GM21360 (cell line): ENCODE results near the gene SKI.
"Not testable (repeated sequence)": the region's sequence is repeated elsewhere in the genome, so short reads cannot be mapped to it uniquely, and the experiment has no call there.

Source experiments
- ATAC-seq: cut with Tn5 transposase; IDR thresholded peaks from one replicate; pipeline ENCODE4 v1.9.1; 2021; ENCODE audit warnings: mild to moderate bottlenecking, moderate library complexity; ENCODE audit not compliant: unreplicated experiment

SKI gene

DNA sequence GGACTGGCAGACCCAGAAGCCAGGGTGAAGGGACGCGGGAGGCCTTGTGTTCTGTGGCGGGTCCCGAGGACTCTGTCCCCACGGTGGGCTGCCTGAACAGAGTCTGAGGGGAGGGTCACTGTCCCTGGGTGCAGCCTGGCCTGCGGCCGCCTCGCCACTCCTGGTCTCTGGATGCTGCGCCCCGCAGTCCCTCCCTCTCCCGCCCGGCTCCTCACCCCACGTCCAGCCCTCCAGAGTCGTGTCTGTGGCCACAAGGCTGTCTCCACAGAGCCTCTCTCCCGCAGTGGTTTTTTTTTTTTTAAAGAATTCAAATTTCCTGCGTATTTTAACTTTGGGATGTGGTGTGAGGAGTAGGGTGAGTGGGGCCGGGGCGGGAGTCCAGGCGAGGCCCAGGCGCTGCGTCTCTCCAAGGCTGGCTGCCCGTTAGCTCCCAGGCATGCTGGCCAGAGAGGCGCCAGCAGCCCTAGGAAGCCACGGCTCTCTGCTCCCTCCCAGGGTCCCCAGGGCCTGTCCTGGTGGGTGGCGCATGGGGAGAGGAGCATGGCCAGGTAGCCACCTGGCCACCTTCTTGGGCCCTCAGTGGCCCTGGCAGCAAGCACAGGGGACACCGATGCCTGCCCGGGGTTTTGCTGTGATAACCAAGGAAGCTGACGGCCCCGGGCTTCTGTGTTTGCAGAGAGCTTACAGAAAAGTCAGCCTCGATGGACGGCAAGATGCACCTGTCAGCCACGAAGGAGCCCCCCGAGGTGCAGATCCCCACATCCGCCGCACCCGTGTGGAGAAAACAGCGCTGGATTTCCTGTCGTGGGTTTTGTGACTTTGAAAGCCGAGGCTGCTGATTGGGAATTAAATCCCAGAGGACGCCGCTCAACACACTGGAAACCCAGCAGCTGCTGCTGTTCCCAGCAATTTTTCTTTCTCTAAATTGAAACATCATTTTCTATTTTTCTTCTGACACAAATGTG, 90.5 kb downstream of the SKI start:
- no peak for ATAC-seq

GRCh38 chr1:2319291-2319690, 91.2 kb downstream of the SKI start:
- no peak for ATAC-seq

DNA sequence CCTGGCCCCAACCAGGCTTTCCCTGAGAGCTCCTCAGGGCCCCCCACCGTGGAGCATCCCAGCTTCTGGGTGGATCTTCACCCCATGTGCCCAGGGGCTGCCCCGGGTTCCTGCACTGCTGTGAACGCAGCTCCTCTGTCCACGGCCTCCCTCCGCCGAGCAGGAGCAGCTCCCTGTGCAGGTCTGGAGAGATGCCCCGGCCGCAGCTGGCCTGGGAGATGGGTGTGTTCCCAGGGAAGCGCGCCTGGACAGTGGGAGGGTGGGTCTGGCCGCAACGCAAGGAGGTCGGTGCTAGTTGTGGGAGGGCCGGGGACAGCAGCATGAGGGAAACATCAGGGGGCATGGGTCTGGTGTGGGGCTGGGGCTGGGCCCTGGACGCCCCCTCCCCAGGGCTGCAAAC, 91.9 kb downstream of the SKI start:
- ATAC-seq = no peak

DNA sequence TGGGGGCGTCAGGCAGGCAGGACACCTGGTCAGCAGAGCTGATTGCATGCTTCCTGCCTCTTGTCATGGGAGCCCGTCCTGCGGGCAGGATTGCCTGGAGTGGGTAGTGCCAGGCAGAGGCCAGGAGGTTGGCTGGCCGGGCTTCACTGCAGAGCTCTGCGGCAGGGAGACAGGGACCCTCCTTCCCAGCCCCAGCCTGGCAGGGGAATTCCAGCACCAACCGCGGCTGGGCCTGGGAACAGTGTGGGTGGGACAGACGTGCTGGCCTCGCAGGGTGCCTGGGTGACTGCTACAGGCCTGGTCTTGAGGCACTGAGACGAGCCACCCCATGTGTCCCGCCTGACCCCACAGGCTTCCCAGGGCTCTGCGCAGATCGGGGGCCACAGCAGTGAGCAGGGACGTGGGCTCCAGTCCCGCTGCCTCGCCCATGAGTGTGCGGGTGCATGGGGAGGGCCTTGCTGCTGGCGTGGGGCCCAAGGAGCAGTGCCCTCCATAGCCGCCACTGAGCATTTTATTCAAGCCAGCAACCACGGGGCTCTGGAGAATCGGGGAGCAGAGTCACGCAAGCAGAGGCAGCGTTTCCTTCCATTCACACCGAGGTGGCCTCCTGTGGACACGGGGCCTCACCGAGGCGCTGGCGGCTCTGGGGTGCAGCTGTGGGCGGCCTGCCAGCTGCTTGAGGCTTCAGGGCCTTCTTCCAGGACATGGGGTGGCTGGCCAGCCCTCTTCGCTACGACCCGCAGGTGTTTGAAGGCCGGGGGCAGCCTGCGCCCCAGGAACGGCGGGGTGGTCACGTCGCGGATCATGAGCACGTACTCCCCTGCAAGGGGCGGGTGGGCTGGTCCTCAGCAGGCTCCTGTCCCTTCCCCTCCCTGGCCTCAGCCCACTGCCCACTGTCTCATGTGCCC, 92.9 kb downstream of the SKI start:
- no peak for ATAC-seq

GRCh38 chr1:2322065-2322571, 94.0 kb downstream of the SKI start:
- no peak for ATAC-seq

DNA sequence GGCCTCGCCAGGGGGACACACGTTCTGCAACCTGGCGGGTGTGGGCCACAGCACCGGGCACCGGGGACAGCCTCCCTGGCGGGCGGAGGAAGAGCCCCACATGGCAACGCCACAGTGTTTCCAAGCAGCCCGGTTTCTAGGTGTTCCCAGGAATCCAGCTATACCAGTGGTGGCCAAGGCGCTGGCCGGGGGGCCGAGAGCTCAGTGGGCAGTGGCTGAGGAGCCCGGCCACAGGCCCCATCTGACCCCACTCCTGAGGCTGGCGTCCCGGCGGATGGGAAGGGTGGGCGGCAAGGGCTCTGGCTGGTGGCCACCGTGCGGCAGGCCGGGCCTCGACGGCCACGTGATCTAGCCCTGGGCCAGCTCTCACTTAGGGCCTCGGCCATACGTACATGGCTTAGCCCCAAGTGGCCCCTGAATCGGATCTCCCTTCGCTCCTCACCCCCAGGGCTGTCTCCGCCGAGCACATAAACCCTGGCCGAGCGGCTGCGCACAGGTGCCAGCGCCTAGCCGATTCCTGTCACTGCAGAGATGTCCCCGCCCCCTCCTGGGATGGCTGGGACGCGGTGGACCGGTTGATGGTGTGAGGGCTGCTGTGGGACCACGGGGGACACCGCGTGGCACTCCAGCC, 94.6 kb downstream of the SKI start:
- ATAC-seq = no peak

DNA sequence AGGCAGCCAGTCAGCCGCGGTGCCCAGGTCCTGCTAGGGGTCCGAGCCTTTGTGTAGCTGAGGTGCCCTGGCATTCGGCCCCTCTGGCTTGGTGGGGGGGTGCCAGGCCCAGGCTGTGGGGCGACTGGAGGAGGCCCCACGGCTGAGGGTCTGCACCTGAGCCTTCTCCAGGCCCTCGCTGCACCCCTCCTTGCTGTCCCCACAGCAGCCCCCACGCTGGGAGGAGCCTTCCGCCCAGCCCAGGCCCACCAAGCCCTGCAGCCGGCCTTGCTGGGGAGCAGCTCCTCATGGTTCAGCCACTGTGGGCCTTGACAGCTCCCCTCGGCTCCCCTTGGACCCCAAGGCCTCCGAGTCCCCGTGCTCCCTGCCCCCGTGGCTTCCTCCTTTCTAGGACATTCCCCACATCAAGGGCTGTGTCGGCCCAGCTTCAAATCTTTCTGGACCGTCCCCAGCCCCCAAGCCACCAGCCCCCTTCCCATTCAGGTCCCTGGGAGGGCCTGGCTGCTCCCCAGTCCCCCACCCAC, 95.4 kb downstream of the SKI start:
- no peak for ATAC-seq

- ATAC-seq = no peak
Measured at GRCh38 chr1:2324553-2325366, 96.6 kb downstream of the SKI start.

DNA sequence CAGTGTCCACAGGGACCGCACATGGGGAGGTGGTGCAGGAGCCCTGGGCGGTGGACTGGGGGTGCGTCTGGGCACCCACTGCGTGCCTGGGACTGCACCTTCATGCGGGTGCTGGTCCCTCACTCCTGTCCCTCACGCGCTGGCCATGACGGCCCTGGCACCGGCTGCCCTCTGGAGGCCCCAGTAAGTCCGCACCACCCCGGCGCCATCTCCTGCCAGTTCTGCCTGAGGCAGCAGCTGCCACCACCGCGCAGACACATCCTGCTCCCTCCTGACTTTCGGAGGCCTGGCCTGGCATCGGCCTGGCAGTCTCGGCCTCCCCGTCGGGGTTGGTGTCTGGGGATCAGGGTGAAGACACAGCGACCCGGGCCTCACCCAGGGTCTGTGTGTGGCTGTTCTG, 98.4 kb downstream of the SKI start:
- ATAC-seq = no peak

DNA sequence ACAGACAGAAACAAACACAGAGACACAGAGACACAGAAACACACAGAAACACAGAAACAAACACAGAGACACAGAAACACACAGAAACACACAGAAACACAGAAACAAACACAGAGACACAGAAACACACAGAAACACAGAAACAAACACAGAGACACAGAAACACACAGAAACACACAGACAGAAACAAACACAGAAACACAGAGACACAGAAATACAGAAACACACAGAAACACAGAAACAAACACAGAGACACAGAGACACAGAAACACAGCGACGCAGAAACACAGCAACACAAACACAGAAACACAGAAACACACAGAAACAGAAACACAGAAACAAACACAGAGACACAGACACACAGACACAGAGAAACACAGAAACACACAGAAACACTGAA, 99.0 kb downstream of the SKI start:
- ATAC-seq = not testable (repeated sequence)

DNA sequence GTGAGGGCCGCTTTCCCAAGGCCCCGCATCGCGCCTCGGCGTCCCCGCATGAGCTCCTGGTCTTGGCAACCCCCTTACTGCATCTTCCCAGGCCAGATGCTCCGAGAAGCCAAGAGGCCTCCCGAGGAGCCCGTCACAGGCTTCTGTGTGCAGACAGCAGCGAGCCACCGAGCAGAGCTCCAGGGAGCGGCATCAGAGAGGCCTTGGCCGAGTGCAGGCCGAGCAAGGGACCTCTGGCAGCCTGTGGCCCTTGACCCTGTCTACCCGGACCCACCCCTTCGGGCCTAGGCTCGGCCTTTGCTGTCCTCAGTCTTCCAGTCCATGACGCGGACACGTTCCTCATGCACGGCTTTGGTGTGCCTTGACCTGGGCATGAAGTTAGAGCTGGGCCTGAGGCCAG, 99.7 kb downstream of the SKI start:
- no peak for ATAC-seq

- ATAC-seq = no peak
Measured at GRCh38 chr1:2328676-2329455, 100.7 kb downstream of the SKI start.

DNA sequence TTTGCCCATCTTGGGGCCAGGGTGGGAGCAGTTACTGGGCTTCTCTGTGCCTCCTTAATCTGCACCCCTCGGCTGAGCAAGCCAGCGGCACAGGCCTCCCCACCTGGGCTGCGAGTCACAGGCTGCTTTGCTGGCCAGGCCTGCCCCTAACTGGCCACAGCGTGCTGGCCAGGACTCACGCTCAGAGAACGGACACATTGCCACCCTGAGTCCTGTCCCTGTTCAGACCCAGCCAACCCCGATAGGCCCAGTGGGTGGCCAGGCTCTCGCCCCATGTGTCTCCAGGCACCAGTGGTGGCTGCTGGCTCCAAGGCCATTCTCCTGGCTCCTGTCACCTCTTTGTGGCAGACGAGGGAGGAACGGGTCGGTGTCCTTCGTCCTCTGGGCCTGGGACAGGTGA, 101.9 kb downstream of the SKI start:
- ATAC-seq = no peak

GRCh38 chr1:2330519-2331199, 102.5 kb downstream of the SKI start:
- no peak for ATAC-seq

- ATAC-seq = no peak
Measured at GRCh38 chr1:2331200-2331544, 103.1 kb downstream of the SKI start.

- not testable (repeated sequence) for ATAC-seq
Measured at GRCh38 chr1:2331580-2331979, 103.5 kb downstream of the SKI start.

- ATAC-seq = no peak
Measured at GRCh38 chr1:2334366-2334765, 106.2 kb downstream of the SKI start.

- ATAC-seq = no peak
Measured at GRCh38 chr1:2334883-2335534, 106.9 kb downstream of the SKI start.
